GM21367 (cell line): Measurements from ENCODE around the gene C1GALT1C1L.
"Not testable (repeated sequence)": the region's sequence is repeated elsewhere in the genome, so short reads cannot be mapped to it uniquely, and the experiment has no call there.

Experiments used
- ATAC-seq: cut with Tn5 transposase; IDR thresholded peaks from one replicate; pipeline ENCODE4 v1.9.1; 2021; ENCODE audit not compliant: unreplicated experiment

The C1GALT1C1L gene

DNA sequence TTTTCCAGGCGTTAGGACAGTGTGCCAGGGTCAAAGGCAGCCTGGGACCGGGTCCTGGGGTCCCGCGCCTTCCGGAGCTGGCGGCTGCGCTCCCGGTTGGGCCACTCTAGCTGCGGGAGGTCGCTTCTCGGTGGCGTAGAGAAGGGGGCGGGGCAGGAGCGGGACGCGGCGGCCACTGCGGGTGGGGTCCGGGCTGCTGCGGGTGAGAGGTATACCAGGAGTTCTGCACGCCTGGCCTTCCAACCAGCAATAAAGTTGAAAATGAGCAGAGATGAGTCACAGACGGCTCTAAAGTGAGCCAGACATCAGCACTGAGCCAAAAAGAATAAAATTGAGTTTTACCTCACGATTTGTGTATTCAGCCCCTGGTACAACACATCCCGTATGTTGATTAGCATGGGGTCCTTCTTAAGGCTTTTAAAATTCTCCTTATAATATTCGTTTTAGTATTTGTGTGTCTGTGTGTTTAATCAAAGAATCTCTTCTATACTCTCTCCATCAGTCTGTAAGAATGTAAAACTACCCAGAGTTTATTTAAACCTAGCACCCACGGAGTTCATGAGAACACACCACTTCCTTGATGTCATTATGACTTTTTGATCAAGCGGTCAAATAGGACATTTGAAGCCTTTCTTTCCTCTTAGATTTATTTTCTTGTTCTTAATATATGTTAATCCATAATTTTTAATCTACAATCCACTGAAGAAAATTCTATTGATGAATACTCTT, at the start of gene C1GALT1C1L:
Gene C1GALT1C1L, minus strand, starts transcription at position 108 of the 729 bp plus-strand sequence. Its CDS starts 107 bp downstream, at position 1.
- ATAC-seq, result no peak

DNA sequence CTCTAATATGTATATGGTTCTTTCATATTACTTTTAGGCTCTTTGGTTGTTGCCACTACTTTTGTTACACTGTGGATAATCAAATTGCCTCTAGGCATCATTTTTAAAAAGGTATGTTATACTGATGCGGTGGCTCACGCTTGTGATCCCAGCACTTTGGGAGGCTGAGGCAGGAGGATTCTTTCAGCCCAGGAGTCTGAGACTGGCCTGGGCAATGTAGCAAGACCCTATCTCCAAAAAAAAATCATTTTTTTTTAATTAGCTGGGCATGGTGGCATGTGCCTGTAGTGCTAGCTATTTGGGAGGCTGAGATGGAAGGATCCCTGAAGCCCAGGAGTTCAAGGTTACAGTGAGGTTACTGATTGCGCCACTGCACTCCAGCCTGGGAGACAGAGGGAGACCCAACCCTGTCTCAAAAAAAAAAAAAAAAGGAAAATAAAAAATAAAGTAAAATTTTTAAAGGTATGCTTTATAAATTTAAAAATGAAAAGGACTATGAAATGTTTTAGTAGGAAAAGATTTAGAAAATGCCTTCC, 49.5 kb upstream of the C1GALT1C1L start:
- ATAC-seq, result no peak

DNA sequence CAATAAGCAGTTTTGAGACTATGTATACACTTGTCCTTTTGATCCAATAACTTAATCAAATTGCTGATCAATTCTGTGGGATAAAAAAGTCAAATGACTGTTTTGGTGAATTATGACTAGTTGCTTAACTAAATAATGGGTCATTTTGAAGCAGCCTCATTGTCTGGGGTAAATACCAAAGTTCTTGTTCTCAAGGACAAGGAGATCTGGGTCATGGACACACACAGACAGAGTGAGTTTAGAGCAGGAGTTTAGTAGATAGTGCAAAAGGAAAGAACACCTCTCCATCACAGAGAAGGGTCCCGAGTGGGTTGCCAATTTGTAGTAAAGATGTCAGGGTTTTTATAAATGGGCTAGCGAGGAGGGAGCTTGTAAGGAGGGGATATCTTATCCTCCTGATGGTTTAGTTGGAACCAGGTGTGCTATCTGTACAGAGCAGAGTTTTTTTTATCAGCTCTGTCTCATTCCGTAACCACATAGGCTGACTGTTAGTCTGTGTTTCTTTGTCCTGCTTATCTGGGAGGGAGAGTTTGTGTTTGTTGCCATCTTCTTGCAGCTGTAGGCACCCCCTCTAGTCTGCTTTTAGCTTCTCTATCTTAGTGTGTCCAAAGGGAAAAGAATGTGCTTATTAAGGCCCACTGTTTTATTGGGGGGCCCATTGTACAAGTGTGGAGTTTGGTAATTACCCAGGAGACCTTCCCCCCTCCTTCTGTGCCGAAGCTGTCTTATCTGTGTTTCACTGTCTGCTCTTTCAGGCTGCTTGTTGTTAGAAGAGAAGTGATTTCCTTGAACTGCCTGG, 48.7 kb upstream of the C1GALT1C1L start:
- no peak for ATAC-seq

DNA sequence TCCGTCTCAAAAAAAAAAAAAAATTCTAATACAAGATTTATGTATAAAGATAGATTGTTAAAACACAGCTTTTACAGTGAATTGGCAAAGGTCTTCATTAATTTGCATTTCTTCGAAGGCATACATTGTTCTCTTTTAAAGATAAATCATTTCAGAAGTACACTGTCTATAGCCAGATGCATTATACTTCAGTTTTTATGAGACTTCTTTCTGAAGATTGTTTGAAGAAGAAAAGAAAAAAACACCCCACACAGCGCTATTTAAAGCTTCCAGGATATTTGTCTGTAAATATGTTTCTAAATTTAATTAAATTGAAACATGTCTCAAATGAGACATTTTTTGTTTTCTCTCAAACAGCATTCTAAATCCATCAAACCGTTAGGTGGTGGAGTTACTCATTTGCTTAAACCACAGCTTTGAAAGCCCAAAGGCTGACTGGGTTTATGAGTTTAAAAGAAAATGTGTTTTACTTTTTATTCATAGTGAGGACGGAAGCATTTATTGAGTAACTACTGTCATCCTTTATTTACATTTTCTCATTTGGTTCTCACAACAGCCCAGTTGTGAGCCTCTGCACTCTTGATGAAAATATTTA, 42.4 kb upstream of the C1GALT1C1L start:
- ATAC-seq, result no peak

DNA sequence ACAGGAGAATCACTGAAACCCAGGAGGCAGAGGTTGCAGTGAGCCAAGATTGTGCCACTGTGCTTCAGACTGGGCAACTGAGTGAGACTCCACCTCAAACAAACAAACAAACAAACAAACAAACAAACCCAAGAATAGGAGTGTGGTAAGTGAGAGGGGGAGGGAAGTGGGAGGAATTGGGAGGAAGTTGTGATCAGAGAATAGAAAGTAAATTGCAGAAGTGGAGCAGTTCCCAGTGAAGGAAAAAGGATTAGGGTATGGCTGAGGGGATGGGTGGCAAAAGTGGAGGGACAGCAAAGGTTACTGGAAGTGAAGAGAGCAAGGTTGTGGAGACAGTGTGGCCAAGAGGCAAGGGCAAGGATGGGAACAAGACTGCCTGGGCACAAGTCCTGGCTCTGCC, 41.1 kb upstream of the C1GALT1C1L start:
- no peak for ATAC-seq

DNA sequence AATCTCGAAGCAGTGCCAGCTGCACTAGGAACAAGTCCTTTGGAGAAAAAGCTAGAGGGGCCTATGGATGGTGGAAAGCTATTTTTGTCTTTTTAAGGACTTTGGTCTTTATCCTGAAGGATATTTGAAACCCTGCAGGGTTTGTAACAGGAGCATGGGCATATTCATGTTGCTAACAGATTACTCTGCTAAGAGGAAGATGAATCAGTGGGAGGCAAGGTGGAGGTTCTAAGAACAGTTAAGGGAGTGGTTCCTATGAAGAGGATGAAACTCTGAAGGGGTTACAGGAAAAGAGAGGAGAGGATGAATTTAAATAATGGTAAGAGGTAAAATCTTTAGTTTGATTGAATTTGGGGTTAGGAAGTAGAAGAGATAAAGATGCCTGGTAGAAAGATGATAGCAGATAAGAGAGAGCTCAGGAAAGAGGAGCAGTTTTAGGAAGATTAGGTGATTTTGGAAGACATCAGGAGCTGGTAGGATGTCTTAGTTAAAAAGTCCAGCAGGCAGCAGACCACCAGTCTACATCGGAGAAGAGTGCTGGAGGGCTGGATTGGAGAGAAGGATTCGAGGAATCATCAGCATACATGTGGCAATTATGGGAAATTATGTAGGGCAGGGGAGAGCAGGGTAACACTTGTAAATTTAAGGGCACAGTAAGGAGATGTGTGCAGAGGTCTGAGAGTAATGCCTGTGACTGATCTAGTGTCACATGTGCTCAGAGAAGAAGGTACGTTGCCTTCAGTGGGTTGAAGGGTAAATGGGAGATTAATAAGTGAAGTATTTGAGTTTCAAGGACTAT, 39.3 kb upstream of the C1GALT1C1L start:
- no peak for ATAC-seq

DNA sequence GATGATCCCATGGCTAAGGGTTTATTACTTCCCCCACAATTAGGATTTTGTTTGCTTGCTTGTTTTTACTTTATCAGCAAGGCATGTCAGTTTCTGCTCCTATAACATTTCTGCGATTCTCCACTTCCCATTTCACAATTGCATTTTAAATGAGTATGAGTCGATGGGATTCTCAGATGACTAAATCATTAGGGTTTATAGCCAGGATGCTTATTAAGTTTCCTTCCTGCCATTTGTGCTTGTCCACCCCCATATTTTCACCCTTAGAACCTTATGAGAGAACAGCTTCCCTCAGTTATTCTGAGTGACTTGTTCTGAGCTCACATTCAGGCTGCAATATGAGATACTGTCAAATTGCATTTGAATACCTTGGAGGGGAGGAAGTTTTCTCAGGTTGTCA, 37.9 kb upstream of the C1GALT1C1L start:
- ATAC-seq, result no peak

DNA sequence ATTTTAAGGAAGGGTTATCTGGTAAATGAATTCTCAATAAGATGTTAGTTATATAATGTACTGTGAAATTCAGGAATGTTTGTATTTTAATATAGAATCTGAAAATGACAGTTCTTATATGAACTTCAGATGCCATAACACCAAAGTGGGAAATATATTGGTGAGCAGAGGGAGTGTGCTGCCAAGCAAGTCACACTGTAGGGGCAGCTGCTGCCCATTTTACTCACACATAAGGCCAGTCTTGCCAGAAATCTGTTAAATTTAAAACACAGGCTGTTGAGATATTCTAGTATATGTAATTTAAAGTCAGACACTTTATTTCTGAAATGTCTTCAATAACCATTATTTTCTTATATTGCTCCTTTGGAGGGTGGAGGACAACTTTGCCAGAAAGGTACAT, 34.6 kb upstream of the C1GALT1C1L start:
- ATAC-seq, result no peak

DNA sequence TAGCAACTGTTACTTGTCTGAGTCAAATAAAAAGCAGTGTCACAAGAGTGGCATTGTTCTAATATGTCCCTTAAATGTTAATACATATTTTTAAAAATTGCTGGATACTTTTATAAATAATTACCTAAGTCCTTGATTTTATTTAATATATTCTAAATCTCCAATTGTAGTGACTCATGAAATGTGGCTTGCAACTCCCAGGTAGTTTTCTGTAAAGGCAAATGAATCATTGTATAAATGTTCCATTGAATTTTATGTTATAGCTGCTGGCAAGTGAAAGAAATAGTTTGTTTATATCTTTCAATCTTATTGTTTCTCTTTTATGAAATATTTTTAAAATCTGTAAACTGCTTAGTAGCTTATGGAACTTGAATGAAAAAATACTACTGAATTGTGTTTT, 32.7 kb upstream of the C1GALT1C1L start:
- no peak for ATAC-seq

DNA sequence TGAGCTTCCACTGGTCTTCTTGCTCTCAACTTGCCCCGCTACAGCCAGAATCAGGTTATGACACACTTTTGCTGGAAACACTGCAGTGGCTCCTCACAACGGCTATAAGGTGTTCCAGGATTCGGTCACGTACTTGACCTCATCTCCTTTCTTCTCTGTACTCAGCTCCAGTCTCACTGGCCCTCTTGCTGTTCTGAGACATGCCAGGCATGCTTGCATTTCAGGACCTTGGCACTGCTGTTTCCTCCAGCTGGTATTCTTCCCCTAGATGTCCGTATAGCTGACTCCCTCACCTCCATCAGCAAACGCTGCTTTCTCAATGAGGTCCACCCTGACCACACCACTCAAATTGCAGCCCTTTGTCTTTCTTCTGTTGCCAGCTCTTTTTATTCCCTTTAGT, 31.9 kb upstream of the C1GALT1C1L start:
- no peak for ATAC-seq

DNA sequence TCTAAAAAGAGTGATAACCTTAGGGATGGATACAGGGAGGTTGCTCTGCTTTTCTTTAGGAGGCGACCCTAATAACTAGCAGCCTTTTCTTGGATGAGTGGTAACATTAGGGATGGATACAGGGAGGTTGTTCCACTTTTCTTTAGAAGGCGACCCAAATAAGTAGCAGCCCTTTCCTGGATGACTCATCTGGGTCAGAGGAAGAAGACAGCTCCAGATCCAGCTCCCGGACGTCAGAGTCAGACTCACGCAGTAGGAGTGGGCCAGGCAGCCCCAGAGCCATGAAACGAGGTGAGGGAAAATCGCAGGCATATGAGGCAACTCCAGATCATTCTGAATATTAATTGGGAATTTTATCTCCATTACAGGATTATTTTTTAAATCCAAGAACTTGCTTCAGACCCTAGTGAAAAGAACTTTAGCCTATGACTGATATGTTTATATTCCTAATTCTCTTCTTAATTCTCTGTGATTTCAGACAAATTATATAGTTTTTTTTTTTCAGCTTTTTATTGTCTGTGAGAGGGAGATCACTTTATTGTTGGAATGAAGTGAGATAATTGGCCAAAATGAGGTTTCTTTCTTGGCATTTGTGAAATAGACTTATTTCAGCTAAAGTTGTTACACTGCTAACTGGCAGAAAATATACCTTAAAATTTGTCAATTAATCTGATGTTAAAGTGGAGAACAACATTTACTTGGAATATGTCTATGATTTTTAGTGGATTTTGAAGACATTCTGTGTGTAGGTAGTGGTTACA, 31.2 kb upstream of the C1GALT1C1L start:
- no peak for ATAC-seq

DNA sequence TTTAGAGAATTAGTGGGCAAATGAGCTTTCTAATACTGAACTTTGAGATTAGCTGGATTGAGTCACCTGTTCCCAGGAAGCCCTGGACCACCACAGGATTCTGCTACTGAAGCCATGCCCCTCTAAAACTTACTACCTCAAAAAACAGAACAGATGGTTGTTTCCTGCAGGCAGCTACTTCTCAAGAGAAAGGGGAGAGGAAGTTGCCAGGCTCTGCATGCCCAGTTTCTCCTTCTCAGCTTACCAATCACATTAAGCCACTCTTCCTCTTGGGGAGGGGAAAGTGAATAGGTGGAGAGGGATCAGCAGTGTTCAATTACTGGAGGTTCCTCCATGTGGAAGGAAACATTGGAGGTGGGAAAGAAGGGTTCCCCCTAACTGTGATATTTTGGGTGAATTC, 24.9 kb upstream of the C1GALT1C1L start:
- ATAC-seq, result no peak

DNA sequence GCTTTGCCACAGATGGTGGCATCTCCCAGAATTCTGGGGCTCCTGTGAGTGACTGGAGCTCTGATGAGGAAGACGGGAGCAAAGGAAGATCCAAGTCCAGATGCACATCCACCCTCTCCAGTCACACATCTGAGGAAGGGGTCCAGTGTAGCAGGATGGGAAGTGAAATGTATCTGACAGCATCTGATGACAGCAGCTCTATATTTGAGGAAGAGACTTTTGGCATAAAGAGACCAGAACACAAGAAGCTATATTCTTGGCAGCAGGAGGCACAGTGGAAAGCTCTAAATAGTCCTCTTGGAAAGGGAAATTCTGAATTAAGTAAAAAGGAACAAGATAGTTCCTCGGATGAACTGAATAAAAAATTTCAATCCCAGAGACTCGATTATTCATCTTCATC, 23.5 kb upstream of the C1GALT1C1L start:
- no peak for ATAC-seq

DNA sequence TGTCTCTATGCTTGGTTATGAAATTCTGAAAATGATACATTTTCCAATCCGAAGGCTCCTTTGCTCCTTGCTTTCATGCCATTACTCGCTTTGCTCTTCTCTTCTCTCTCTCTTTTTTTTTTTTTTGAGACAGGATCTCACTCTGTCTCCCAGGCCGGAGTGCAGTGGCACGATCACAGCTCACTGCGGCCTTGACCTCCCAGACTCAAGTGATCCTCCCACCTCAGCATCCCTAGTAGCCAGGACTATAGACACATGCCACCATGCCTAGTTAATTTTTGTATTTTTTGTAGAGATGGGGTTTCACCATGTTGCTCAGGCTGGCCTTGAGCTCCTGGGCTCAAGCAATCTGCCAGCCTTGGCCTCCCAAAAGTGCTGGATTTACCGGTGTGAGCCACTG, 21.9 kb upstream of the C1GALT1C1L start:
- not testable (repeated sequence) for ATAC-seq

DNA sequence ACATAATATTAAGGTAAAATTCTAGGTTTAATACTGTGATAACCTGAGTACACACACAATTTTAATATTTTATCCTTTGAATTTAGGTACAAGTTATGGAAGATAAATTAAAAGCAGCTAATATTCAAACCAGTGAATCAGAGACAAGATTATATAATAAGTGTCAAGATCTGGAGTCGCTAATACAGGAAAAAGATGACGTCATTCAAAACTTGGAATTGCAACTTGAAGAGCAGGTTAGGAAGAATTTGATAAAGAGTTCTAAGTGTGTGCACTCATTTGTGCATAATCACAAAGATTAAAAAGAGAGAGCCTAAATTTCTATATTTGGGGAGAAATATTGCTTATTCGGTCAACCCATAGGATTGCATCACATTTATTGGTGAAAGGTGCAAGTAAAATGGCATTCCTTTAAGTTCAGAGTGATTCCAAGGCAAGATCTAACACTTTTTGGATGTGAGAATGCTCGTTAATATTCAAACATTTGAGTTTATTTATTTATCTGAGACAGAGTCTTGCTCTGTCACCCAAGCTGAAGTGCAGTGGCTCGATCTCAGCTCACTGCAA, 16.3 kb upstream of the C1GALT1C1L start:
- no peak for ATAC-seq

DNA sequence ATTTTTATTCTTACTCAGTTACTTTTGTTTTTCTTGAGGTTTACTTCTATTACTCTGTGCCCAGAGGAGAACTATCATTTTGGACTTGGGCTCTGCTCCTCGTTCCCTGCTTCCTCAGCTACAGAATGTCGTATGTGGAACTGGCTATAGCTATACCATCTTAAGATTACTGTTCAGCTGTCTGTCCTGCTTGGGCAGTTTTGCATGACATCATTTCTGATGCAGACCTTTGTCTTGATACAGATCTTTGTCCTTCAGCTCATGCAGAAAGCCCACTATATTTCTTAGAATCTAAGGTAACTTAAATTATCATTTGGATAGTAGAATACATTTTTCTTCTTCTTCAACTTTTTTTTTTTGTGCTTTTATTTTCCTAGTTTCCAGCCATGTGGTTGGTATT, 13.8 kb upstream of the C1GALT1C1L start:
- no peak for ATAC-seq

DNA sequence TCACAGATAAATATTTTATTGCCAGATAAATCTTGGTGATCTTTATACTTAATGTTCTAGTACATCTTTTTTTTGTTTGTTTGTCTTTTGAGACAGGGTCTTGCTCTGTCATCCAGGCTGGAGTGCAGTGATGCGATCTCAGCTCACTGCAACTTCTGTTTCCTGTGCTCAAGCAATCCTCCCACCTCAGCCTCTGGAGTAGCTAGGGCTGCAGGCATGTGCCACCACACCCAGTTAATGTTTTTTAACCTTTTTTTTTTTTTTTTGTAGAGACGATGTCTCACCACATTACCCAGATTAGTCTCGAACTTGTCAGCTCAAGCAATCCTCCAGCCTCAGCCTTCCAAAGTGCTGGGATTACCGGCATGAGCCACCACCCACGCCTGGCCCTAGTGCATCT, 9.1 kb upstream of the C1GALT1C1L start:
- no peak for ATAC-seq

DNA sequence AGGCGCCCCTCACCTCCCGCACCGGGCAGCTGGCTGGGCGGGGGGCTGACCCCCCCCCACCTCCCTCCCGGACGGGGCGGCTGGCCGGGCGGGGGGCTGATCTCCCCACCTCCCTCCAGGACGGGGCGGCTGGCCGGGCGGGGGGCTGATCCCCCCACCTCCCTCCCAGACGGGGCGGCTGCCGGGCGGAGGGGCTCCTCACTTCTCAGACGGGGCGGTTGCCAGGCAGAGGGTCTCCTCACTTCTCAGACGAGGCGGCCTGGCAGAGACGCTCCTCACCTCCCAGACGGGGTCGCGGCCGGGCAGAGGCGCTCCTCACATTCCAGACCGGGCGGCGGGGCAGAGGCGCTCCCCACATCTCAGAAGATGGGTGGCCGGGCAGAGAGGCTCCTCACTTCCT, 1.6 kb upstream of the C1GALT1C1L start:
- ATAC-seq, result not testable (repeated sequence)

DNA sequence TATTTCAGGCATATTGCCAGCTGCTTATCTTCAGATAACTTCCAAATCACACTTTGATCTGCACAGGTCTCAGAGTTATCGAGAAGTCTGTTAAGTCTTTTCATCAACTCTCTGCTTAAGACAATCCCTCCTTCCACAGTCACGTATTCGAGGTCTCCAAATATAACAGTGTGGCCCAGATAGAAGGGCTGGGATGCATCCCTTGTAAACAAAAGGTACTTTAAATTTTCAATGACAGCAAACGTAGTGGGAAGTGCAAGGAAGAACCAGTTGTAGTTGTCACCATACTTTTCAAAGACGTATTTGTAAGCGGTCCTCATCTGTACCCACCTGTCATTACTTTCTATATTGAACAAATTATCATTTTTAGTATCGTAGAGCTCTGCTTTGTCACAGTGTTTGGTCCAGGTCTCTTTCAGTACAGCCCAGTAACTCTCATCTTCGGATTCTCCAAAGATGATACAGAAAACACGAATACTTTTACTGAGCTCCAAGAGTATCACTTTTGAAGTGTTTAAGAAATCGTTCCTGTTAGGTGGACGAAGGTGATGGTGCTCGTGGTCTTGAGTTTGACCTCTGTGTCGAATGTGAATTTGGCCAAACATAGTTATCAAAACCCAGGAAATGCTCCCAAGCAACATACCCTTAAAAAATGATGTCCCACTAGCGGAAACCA, 445 bp downstream of the C1GALT1C1L start:
- no peak for ATAC-seq
